NCI-H146 treated with DMSO at 0.1 percent for 48 hours (cell line): ENCODE data around the gene RBM33.

ENCODE experiments used
- DNase-seq: peaks from one replicate; lab custom pipeline; 2025; ENCODE audit not compliant: unreplicated experiment; lab: John Stamatoyannopoulos, UW

The RBM33 gene

GRCh38 chr7:155766386-155766785 is 121.9 kb downstream of the RBM33 start:
- no peak for DNase-seq

- no peak for DNase-seq
Observed at GRCh38 chr7:155766966-155767916, 122.8 kb downstream of the RBM33 start.

- DNase-seq: no peak
Observed at GRCh38 chr7:155769701-155770100, 125.2 kb downstream of the RBM33 start.

- DNase-seq: no peak
Observed at GRCh38 chr7:155770241-155770640, 125.8 kb downstream of the RBM33 start.

- no peak for DNase-seq
Observed at GRCh38 chr7:155773531-155773930, 129.1 kb downstream of the RBM33 start.

GRCh38 chr7:155774947-155775346 is 130.5 kb downstream of the RBM33 start:
- no peak for DNase-seq

GRCh38 chr7:155775691-155776090 is 131.2 kb downstream of the RBM33 start:
- DNase-seq: no peak

GRCh38 chr7:155776606-155777005 is 132.1 kb downstream of the RBM33 start:
- no peak for DNase-seq

- no peak for DNase-seq
Observed at GRCh38 chr7:155778349-155778748, 133.9 kb downstream of the RBM33 start.

GRCh38 chr7:155780884-155781283 is 136.4 kb downstream of the RBM33 start:
- no peak for DNase-seq

- DNase-seq: no peak
Observed at GRCh38 chr7:155781433-155781832, 137.0 kb downstream of the RBM33 start.

GRCh38 chr7:155782466-155782865 is 138.0 kb downstream of the RBM33 start:
- no peak for DNase-seq

- DNase-seq: no peak
Observed at GRCh38 chr7:155785536-155785935, 141.1 kb downstream of the RBM33 start.

- no peak for DNase-seq
Observed at GRCh38 chr7:155786491-155786890, 142.0 kb downstream of the RBM33 start.

GRCh38 chr7:155787171-155787851 is 142.8 kb downstream of the RBM33 start:
- DNase-seq: no peak

- DNase-seq: no peak
Observed at GRCh38 chr7:155788616-155789000, 144.1 kb downstream of the RBM33 start.

- no peak for DNase-seq
Observed at GRCh38 chr7:155789001-155789725, 144.7 kb downstream of the RBM33 start.

GRCh38 chr7:155790666-155791065 is 146.2 kb downstream of the RBM33 start:
- DNase-seq: no peak

- no peak for DNase-seq
Observed at GRCh38 chr7:155791214-155791737, 146.8 kb downstream of the RBM33 start.

- DNase-seq: no peak
Observed at GRCh38 chr7:155791836-155792235, 147.4 kb downstream of the RBM33 start.

- no peak for DNase-seq
Observed at GRCh38 chr7:155792315-155792960, 148.0 kb downstream of the RBM33 start.
